ENCODE results near the gene NKAPD1. TPM values are rescaled to one million over a fixed set of nuclear protein-coding genes. Genes with fewer than 3 reads are reported as not detected.
A peak's percentile ranks its signal among the peaks of the same experiment; 100 is the strongest.

The NKAPD1 gene
- total RNA-seq, 1 donor from 2014 or later = 29.6 TPM

- H3K9me3 Mint-ChIP-seq (ENCODE audit: low read depth) = peaks cover 6% of the 10 kb centered on the region
- no peak for TF ChIP-seq CTCF (IDR thresholded peaks at IDR 0.05; ENCODE audit: unreplicated experiment)
- peak overlapping the region; percentile 5 for H3K27ac Mint-ChIP-seq
- peaks cover 58% of the 10 kb centered on the region for H3K36me3 Mint-ChIP-seq (ENCODE audit: insufficient read depth)
- H3K4me1 Mint-ChIP-seq (ENCODE audit: low read depth) = no peaks in the 10 kb centered on the region
- DNase-seq (ENCODE audit: low spot score, unreplicated experiment) = no peak
- no peak overlapping the region for H3K4me3 Mint-ChIP-seq (ENCODE audit: low read depth)
- no peaks in the 10 kb centered on the region for H3K27me3 Mint-ChIP-seq
Observed at GRCh38 chr11:112049777-112050176, 24.3 kb upstream of the NKAPD1 start.

- DNase-seq (ENCODE audit: low spot score, unreplicated experiment) = no peak
- H3K4me3 Mint-ChIP-seq (ENCODE audit: low read depth) = no peak overlapping the region
- peaks cover 6% of the 10 kb centered on the region for H3K9me3 Mint-ChIP-seq (ENCODE audit: low read depth)
- H3K4me1 Mint-ChIP-seq (ENCODE audit: low read depth) = no peaks in the 10 kb centered on the region
- no peak for TF ChIP-seq CTCF (IDR thresholded peaks at IDR 0.05; ENCODE audit: unreplicated experiment)
- peaks cover 54% of the 10 kb centered on the region for H3K36me3 Mint-ChIP-seq (ENCODE audit: insufficient read depth)
- H3K27me3 Mint-ChIP-seq = no peaks in the 10 kb centered on the region
- no peak overlapping the region for H3K27ac Mint-ChIP-seq
Observed at GRCh38 chr11:112050721-112051120, 23.4 kb upstream of the NKAPD1 start.

GRCh38 chr11:112051768-112052167, 22.3 kb upstream of the NKAPD1 start:
- peak overlapping the region; percentile 52 for H3K27ac Mint-ChIP-seq
- no peak for DNase-seq (ENCODE audit: low spot score, unreplicated experiment)
- H3K27me3 Mint-ChIP-seq = no peaks in the 10 kb centered on the region
- H3K4me1 Mint-ChIP-seq (ENCODE audit: low read depth) = no peaks in the 10 kb centered on the region
- H3K36me3 Mint-ChIP-seq (ENCODE audit: insufficient read depth) = peaks cover 50% of the 10 kb centered on the region
- peaks cover 6% of the 10 kb centered on the region for H3K9me3 Mint-ChIP-seq (ENCODE audit: low read depth)
- no peak for TF ChIP-seq CTCF (IDR thresholded peaks at IDR 0.05; ENCODE audit: unreplicated experiment)
- no peak overlapping the region for H3K4me3 Mint-ChIP-seq (ENCODE audit: low read depth)

- no peak for TF ChIP-seq CTCF (IDR thresholded peaks at IDR 0.05; ENCODE audit: unreplicated experiment)
- Mint-ChIP-seq H3K9me3 (ENCODE audit: low read depth) (no peaks in the 10 kb centered on the region), H3K4me3 (ENCODE audit: low read depth) (no peak overlapping the region), H3K27ac (no peak overlapping the region), H3K4me1 (ENCODE audit: low read depth) (no peaks in the 10 kb centered on the region), H3K36me3 (ENCODE audit: insufficient read depth) (peaks cover 15% of the 10 kb centered on the region), H3K27me3 (no peaks in the 10 kb centered on the region)
- DNase-seq (ENCODE audit: low spot score, unreplicated experiment) = no peak
Observed at GRCh38 chr11:112057170-112057569, 16.9 kb upstream of the NKAPD1 start.

GRCh38 chr11:112058103-112058502, 16.0 kb upstream of the NKAPD1 start:
- H3K27me3 Mint-ChIP-seq = no peaks in the 10 kb centered on the region
- no peak overlapping the region for H3K4me3 Mint-ChIP-seq (ENCODE audit: low read depth)
- no peaks in the 10 kb centered on the region for H3K4me1 Mint-ChIP-seq (ENCODE audit: low read depth)
- H3K36me3 Mint-ChIP-seq (ENCODE audit: insufficient read depth) = peaks cover 20% of the 10 kb centered on the region
- no peak overlapping the region for H3K27ac Mint-ChIP-seq
- no peak for DNase-seq (ENCODE audit: low spot score, unreplicated experiment)
- H3K9me3 Mint-ChIP-seq (ENCODE audit: low read depth) = no peaks in the 10 kb centered on the region
- no peak for TF ChIP-seq CTCF (IDR thresholded peaks at IDR 0.05; ENCODE audit: unreplicated experiment)
